ENCODE data around the gene BMPR1B.

BMPR1B gene

DNA sequence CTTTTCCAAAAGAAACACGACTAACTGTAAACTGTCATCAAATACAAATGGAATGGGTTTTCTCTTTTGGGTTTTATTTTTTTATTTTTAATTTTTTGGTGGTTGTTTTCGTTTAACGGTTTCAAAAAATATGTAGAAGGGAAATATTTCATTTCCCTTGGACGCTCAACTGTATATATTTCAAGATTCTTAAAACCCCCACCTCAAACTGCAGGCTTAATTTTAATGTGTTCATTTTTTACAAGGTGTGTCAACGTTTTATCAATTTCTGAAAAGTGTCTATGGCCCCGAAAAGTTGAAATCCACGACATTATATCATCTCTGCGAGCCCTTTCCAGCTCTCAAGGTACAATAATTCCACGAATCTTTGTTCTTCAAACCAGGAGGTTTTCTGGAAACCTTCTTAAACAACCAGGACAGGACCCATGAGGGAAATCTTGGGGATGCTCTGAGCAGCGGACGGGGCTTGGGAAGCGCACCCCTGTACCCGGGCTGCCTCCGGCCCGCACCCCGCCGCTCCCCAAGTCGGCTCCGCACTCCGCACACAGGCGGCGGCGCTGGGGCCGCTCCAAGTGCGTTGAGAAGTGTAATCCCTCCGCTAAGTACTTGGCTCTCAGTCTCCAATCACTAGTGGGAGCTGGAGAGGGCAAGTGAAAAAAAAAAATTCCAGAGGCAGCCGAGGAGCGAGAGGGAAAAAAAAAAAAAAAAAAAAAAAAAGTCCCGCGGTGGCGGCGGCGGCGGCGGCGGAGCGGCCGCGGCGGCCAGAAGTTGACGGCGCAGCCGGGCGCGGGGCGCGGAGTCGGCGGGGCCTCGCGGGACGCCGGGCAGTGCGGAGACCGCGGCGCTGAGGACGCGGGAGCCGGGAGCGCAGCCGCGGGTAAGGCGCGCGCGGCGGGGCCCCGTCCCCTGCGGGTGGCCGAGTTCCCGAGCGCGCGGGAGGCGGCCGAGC lies at the start of gene BMPR1B:
Gene BMPR1B, plus strand, starts transcription at position 764 of the 949 bp plus-strand sequence. CDS start 346,470 bp downstream, outside the sequence.
- peak; percentile 67 for DNase-seq (ENCODE audit: low spot score)

- no peak for DNase-seq (ENCODE audit: low spot score)
Measured at GRCh38 chr4:94711635-94712034, 46.1 kb upstream of the BMPR1B start.

DNA sequence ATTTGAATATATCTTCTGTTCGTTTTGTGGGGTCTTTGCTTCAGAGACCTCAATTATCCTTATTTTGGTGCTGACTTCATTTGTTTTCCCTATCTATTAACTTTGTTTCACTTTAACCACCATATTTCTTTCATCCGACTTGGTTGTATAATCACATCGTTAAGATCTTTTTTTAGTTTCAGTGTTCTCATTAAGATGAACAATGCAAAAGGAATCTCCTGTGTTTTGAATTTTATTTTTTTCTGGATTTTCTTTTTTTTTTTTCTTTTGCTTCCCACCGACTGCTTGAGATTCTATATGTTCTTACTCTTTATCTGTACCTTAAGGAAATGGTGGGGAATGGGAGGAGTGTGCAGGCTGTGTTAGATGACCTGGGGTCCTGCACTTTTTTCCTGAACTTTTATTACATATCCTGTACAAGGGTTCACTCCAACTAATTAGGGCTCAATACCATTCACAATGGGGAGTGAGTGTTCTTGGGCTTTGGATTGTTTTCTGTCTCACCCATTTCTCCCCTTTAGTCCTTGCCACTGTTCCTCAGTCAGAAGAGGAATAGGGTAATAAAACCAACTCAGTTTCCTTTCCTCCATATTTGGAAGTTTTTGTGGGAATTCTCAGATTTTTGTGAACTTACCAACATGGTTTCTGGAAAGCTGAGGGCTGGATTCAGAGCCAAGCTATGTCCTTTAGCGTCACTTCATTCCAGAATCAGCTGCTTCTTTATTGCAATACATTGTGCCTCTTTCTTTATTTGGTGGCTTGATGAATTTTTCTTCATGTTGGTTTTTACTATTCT lies 43.2 kb upstream of the BMPR1B start:
- DNase-seq (ENCODE audit: low spot score): no peak

- DNase-seq (ENCODE audit: low spot score): no peak
Measured at GRCh38 chr4:94715726-94716125, 42.0 kb upstream of the BMPR1B start.

DNA sequence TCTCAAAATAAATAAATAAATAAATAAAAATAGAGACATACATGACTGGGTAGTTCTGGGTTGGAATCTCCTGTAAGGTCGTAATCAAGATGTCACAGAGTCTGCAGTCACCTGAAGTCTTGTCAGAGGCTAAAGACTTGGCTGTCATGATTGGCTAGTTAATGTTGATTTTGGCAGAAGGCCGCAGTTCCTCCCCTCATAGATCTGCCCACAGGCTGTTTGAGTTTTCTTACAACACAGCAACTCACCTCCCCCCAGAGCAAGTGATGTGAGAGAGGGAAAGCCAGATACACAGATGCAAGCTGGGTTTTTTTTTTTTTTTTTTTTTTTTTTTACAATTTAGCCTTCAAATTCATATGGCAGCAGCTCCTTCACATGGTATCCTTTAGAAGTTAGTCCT lies 36.4 kb upstream of the BMPR1B start:
- no peak for DNase-seq (ENCODE audit: low spot score)

DNA sequence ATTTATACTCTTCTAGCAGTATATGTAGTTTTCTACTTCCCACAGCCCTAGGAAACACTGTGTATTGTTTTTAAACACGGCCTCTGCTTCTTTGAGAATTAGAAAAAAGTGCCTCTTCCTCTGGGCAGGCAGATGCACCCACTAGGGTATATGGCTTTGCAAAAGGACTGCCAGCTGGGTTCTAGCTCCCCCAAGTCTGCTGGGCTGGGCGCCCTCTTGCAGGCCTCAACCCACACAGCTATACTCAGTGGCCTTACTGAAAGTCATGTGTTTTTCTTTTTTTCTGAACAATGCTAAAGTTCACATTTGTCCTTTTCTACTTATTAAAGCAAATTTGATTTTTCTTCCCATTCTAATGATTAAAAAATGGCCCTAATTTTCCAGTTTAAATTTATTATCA lies 35.5 kb upstream of the BMPR1B start:
- no peak for DNase-seq (ENCODE audit: low spot score)

DNA sequence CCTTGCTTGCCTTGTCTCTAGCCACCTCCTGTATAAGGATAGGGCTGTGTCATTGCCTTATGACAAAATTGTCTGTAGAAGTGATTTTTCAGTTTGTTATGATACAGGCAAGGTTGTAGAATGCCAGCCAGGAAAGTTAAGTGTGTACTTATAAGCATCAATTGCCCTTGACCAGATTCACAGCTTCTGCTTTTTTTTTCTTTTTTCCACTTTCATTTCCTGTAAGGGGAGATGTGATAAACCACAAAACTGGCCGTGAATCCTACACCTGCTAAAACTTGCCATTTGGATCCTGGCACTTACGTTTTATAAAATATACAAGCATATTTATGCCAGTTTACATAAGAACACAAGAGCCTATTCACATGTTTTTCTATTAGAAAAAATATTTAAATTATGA lies 35.0 kb upstream of the BMPR1B start:
- DNase-seq (ENCODE audit: low spot score): no peak

- no peak for DNase-seq (ENCODE audit: low spot score)
Measured at GRCh38 chr4:94724016-94724790, 33.6 kb upstream of the BMPR1B start.

DNA sequence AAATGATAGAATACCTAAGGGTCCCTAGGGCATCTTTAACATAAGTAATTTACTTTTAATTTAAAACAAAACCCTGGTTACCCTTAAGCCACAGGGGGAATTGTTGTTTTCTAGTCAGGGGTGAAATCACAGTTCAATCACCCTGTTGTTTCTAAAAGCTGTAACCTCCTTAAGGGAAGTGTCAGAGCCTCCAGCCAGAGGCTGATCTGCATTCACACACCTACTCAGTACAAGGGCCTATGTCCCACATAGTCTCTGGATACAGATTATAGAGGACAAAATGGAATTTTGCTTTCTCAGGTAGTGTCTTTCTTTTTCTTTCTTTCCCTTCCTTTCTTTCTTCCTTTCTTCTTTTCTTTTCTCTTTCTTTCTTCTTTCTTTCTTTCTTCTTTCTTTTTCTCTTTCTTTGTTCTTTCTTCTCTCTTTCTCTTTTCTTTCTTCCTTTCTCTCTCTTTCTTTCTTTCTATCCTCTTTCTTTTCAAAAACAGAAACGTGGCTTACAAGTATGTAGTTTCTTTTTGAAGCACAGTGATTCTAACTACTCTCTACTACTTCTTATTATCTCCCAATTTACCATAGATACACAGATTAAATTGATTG lies 31.1 kb upstream of the BMPR1B start:
- no peak for DNase-seq (ENCODE audit: low spot score)

- DNase-seq (ENCODE audit: low spot score): no peak
Measured at GRCh38 chr4:94728056-94728766, 29.5 kb upstream of the BMPR1B start.

DNA sequence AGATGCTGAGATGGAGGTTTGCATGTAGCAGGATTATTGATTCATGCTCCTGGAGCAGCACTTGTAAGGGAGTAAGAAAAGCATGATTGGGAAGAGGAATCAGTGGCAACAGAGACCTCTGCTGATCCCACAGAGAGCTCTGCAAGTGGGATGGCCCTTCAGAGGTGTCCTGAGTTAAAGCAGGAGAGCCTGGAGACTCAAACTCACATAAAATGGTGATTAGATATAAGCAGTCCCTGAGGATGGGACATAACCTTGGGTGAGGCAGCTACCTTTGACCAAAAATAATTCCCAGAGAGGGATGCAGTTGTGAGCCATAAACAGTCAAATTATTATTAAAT lies 25.4 kb upstream of the BMPR1B start:
- DNase-seq (ENCODE audit: low spot score): no peak

DNA sequence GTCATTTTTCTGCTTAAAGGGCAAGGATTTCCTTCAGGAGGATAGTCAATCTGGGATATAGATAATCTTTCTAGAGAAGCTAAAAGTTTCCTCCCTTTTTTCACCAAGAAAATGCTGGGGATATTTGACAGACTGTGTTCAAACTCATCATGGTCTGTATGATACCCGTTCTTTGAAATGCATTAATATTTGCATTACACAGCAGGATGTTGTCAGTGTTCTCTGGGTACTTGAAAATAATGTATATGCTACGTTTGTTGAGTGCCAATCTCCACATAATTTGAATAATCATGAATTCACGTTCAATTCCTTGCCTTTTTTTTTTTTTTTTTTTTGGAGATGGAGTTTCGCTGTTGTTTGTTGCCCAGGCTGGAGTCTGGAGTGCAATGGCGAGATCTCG lies 18.0 kb upstream of the BMPR1B start:
- DNase-seq (ENCODE audit: low spot score): no peak

DNA sequence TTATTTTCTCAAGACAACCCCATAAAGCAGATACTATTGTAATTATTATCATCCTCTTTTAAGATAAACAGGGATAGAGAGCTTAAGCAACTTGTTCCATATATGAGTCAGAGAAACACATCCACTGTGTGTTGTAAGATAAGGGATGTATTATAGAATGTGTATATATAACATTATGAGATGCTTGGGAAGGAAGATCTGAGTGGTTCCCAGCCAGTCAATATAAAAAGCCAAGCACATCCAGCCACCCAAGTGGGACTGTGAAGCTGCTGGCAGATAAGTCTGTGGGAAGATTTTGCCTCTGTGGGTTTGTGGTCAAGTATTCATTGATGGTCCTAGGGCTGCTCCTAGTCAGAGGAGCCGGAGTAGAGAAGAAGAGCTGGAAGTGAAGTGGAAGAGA lies 16.5 kb upstream of the BMPR1B start:
- DNase-seq (ENCODE audit: low spot score): no peak

DNA sequence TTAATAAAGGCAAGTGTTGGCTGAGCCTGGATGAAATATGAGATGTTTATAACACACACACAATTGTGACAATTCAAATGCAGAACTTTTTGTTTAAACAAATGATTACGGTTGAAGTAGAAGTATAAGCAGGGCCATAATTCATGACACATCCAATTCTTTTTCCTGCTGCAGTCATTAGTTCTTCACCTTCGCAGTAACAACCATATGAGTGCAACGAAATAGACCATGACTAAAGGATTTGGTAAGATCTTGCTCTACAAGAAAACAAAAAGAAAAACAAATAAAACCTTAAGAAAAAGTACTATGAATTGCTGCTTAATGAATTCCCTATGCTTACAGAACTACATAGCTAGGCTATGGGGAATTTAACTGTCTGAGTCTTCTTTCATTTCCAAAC lies 13.9 kb upstream of the BMPR1B start:
- DNase-seq (ENCODE audit: low spot score): no peak

DNA sequence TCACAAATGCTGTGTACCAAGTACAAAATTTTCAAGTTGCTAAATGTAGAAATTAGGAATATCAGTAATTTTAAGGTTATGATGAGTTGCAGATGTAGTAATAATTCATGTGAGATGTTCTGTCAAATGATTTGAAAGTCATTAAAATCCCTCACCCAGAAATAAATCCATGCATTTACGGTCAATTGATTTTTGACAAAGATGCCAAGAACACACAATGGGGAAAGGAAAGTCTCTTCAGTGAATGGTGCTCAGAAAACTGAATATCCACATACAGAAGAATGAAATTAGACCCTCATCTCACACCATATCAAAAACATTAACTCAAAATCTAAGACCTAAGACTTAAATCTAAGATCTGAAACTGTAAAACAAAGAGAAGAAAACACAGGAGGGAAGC lies 12.9 kb upstream of the BMPR1B start:
- DNase-seq (ENCODE audit: low spot score): no peak

GRCh38 chr4:94746746-94747145 lies 11.0 kb upstream of the BMPR1B start:
- no peak for DNase-seq (ENCODE audit: low spot score)

DNA sequence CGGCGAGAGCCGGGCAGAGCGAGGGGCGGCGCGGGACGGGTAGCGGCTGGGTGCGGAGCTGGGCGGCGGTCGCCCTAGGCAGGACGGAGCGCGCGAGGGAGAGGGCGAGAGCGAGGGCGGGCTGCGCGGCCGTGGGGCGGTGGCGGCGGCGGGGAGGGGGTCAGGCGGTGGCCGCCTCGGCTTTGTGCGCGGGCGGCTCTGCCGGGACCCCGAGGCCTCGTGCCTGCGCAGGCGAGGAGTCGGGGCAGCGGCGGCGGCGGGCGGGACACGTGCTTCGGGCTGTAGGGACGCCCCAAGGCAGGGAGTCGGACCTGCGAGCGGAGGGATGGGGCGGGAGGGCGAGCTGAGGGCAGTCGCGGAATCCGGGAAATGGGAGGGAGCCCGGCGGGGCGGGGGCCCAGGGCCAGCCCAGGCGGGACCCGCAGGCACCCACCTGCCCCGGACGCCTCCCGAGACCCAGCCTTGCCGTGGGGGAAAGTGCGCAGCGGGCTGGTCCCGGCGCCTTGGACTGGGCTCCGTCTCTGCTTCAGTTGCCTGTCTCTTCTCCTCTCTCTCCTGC lies 465 bp downstream of the BMPR1B start:
- peak; percentile 80 for DNase-seq (ENCODE audit: low spot score)

- DNase-seq (ENCODE audit: low spot score): peak; percentile 52
Measured at GRCh38 chr4:94758700-94759399, 1.1 kb downstream of the BMPR1B start.

GRCh38 chr4:94759767-94760211 lies 2.0 kb downstream of the BMPR1B start:
- no peak for DNase-seq (ENCODE audit: low spot score)

DNA sequence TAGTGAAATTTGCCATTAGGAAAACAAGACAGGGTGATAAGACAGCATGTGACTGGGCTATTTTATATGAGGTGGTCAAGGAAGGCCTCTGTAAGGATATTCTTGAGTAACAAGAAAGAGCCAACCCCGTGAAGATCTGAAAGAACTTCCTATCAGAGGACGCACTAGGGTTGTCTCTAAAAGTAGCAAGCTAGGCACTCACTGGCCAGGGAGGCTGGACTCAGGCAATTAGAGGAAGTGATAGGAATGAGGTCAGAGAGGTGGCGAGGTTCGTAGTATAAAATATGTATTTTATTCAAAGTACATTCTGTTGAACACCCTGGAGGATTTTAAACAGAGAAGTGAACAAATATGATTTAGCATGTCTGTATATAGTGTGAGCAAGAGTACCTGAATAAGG lies 4.6 kb downstream of the BMPR1B start:
- DNase-seq (ENCODE audit: low spot score): no peak
